Aorta (tissue), 5 donors: ENCODE data around the gene KANK3. TPM values are rescaled to one million over a fixed set of nuclear protein-coding genes. Genes with fewer than 3 reads are reported as not detected.
A peak's percentile ranks its signal among the peaks of the same experiment; 100 is the strongest.

Experiments used
- ATAC-seq: fragments of 200-7000 bp; cut with Tn5 transposase; one replicate; pipeline ENCODE4 v1.9.1; 2022; ENCODE audit warnings: moderate library complexity; ENCODE audit not compliant: low FRiP score
- DNase-seq, 2 donors: peaks; one replicate each; pipeline ENCODE4 v3.0.0-alpha.2; 2020
- H3K27ac ChIP-seq, 2 donors: one replicate each; pipeline ENCODE4 v1.5.1; 2013; ENCODE audit warnings: low read length in 2 of 2, mild to moderate bottlenecking in 2 of 2, moderate library complexity in 2 of 2, control low read depth in 1 of 2, inconsistent platforms in 1 of 2, low read depth in 1 of 2
- H3K27me3 ChIP-seq, 2 donors: one replicate each; pipeline ENCODE4 v1.6.1; 2013; ENCODE audit warnings: control low read depth in 1 of 2, low read length in 1 of 2, mild to moderate bottlenecking in 1 of 2, moderate library complexity in 1 of 2; ENCODE audit not compliant: insufficient read depth in 2 of 2, control insufficient read depth in 1 of 2
- H3K36me3 ChIP-seq, 2 donors: one replicate each; pipeline ENCODE4 v1.6.1; 2013; ENCODE audit warnings: control low read depth in 1 of 2, low read length in 1 of 2, mild to moderate bottlenecking in 1 of 2; ENCODE audit not compliant: insufficient read depth in 2 of 2, control insufficient read depth in 1 of 2
- H3K4me1 ChIP-seq, 2 donors: one replicate each; pipeline ENCODE4 v1.6.1; 2013; ENCODE audit warnings: low read length in 2 of 2, control low read depth in 1 of 2, mild to moderate bottlenecking in 1 of 2, moderate library complexity in 1 of 2; ENCODE audit not compliant: insufficient read depth in 2 of 2, control insufficient read depth in 1 of 2
- H3K4me3 ChIP-seq, 2 donors: one replicate each; pipeline ENCODE4 v1.5.1; 2013; ENCODE audit warnings: low read length in 2 of 2, control low read depth in 1 of 2, mild to moderate bottlenecking in 1 of 2
- H3K9me3 ChIP-seq: one replicate; pipeline ENCODE4 v1.6.1; 2013; ENCODE audit warnings: mild to moderate bottlenecking, low read length; ENCODE audit not compliant: control insufficient read depth
- WGBS, 2 donors: extraction: QIAGEN DNeasy Blood & Tissue Kit; methylation state at CpG; one replicate each; pipeline ENCODE4 v1.1.7; 2013; 5-methylcytosine and 5-hydroxymethylcytosine counted together
- intact Hi-C, 2 donors: fragments of 100-400 bp; cut with DNase I; formaldehyde crosslinking; loops; one replicate each; pipeline versions ENCODE4 v1.14.2 to v1.15.0; 2022
- polyA plus RNA-seq, 2 donors: library from polyadenylated mRNA; stranded (reverse); fragments of 200-250 nt; gene quantifications; one replicate each; pipeline ENCODE4 v1.2.3, GENCODE V29; 2013
- total RNA-seq, 2 donors: library from RNA; stranded (reverse); fragmentation: NEBNext Ultra II Directional; extraction: Animal tissue kit (Norgen Biotek cat#: 25700); gene quantifications; one replicate each; pipeline ENCODE4 v1.2.1, GENCODE V29; 2021
- donor health status: healthy with polysubstance abuse.
- donor health status: Bipolar disorder and iron deficiency.
- donor health status: DM: no; HTN: no; CAD: no.
- donor health status: DM: no; HTN: no; CAD: no.
- donor health status: DM: yes; HTN: yes; CAD: no.

KANK3 gene
- total and polyA plus RNA-seq, 4 donors = 0.50 to 23.9 (median 8.8) TPM

DNA sequence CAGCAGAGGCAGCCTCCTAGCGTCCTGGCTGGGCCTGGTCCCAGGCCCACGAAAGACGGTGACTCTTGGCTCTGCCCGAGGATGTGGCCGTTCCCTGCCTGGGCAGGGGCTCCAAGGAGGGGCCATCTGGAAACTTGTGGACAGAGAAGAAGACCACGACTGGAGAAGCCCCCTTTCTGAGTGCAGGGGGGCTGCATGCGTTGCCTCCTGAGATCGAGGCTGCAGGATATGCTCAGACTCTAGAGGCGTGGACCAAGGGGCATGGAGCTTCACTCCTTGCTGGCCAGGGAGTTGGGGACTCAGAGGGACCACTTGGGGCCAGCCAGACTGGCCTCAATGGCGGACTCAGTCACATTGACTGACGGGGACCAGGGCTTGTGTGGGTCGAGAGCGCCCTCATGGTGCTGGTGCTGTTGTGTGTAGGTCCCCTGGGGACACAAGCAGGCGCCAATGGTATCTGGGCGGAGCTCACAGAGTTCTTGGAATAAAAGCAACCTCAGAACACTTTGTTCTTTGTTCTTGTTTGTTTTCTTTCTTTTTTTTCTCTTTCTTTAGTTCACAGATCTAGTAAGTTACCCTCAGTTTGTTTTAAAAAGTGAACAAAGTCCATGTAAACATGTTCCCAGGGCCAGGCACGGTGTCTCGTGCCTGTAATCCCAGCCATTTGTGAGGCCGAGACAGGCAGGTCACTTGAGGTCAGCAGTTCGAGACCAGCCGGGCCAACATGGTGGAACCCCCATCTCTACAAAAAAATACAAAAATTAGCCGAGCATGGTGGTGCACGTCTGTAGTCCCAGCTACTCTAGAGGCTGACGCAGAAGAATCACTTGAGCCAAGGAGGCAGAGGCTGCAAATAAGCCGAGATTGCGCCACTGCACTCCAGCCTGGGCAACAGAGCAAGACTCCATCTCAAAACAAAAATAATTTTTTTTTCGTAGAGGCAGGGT, 31.1 kb upstream of the KANK3 start:
- DNase-seq = peak in 1 of 2 donors; percentile 40

GRCh38 chr19:8371011-8371804, 28.1 kb upstream of the KANK3 start:
- no peak overlapping the region for H3K4me3 ChIP-seq
- H3K27ac ChIP-seq = no peak overlapping the region
- no peaks in the 10 kb centered on the region for H3K27me3 ChIP-seq
- H3K4me1 ChIP-seq = no peaks in the 10 kb centered on the region
- intact Hi-C loops = no loop called here
- ATAC-seq = no peak
- 92 to 93% methylated on average over 28 of the region's 28 CpGs for WGBS, 2 donors
- no peaks in the 10 kb centered on the region for H3K36me3 ChIP-seq
- no peak for DNase-seq
- H3K9me3 ChIP-seq = no peaks in the 10 kb centered on the region

More for the DNA sequence above, 31.1 kb upstream of the KANK3 start:
- ATAC-seq = peak; percentile 49
- WGBS, 2 donors = 80 to 83% methylated on average over 26 of the region's 26 CpGs
- no peaks in the 10 kb centered on the region for H3K36me3 ChIP-seq
- H3K4me3 ChIP-seq = no peak overlapping the region
- H3K4me1 ChIP-seq = no peaks in the 10 kb centered on the region
- H3K9me3 ChIP-seq = no peaks in the 10 kb centered on the region
- intact Hi-C loops = no loop called here
- H3K27me3 ChIP-seq = no peaks in the 10 kb centered on the region
- no peak overlapping the region for H3K27ac ChIP-seq

DNA sequence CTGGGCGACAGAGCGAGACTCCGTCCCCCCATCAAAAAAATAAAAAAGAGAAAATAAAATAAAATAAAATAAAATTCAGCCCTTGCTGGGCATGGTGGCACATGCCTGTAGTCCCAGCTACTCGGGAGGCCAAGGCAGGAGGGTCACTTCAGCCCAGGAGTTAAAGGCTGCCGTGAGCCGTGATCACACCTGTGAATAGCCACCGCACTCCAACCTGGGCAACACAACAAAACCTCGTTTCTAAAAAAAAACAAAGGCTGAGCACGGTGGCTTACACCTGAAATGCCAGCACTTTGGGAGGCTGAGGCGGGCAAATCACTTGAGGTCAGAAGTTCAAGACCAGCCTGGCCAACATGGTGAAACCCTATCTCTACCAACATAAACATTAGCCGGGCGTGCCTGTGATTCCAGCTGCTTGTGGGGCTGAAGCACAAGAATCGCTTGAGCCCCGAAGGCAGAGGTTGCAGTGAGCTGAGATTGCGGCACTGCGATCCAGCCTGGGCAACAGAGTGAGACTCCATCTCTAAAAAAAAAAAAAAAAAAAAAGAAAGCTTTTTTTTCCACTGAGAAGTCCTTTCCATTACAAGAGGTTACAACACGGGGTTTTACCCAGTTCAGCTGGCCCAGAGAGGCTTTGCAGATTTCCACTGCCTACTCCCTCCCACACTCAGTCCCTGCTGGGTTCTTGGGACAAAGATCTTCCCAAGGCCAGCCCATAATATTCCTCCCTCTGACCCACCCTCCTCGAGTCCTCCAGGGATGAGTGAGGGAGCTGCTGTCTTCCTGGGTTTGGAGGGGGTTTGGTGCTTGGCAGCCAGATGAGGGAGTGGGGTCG, 27.3 kb upstream of the KANK3 start:
- intact Hi-C loops = no loop called here
- Histone ChIP-seq H3K36me3 (no peaks in the 10 kb centered on the region), H3K27me3 (no peaks in the 10 kb centered on the region), H3K4me3 (no peak overlapping the region), H3K4me1 (no peaks in the 10 kb centered on the region), H3K27ac (no peak overlapping the region), H3K9me3 (no peaks in the 10 kb centered on the region)
- WGBS, 2 donors = 89% methylated on average over 19 of the region's 19 CpGs
- DNase-seq (no peak), ATAC-seq (peak; percentile 56)

DNA sequence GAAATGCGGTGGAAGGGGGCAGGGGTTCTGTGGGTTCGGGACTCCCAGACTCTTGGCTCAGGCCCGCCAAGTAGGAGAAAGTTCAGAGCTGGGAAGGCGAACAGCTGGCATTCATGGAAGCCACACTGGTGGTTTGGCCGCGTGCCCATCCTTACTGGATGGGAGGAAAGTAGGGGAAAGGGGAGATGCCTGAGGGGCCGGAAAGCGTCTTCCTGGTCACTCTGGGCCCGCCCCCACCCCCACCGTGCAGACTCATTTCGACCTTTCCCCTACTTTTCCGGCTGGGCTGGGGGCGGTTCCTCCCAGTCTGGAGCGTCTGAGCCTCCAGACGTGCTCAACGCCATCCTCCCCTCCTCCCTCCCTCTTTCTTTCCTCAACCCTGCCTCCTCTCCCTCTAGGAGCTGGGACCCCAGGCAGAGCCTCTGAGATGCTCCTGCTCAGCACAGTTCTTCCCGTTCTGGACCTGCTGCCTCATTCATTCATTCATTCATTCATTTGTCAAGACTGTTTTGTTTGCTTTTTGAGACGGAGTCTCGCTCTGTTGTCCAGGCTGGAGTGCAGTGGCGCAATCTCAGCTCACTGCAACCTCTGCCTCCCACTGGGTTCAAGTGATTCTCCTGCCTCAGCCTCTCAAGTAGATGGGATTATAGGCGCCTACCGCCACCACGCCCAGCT, 24.4 kb upstream of the KANK3 start:
- Histone ChIP-seq H3K4me3 (no peak overlapping the region), H3K27me3 (no peaks in the 10 kb centered on the region), H3K36me3 (no peaks in the 10 kb centered on the region), H3K27ac (no peak overlapping the region), H3K9me3 (no peaks in the 10 kb centered on the region), H3K4me1 (no peaks in the 10 kb centered on the region)
- peak; percentile 37 for ATAC-seq
- intact Hi-C loops = no loop called here
- 20% methylated on average over 21 to 23 of the region's 23 CpGs for WGBS, 2 donors
- DNase-seq = peak; percentile 89 to 94

DNA sequence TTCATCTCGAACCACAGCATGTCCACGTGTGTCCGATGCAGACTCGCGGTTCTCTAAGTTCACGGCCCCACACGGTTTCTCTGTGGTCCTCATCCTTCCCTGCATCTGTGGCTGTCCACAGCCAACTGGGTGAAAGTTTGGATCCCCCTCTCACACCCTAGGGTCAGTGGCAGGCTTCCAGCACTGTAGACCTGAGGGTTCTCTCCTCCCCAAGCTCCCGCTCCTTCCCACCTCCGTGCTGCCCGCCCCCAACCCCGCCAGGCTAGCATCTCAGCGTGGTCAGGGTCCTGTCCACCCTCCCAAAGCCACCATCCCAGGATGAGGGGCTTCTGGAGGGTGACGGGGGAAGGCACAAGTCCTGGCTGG, 23.9 kb upstream of the KANK3 start:
- ATAC-seq (peak; percentile 2), DNase-seq (peak in 1 of 2 donors; percentile 78)
- no peaks in the 10 kb centered on the region for H3K4me1 ChIP-seq
- no peaks in the 10 kb centered on the region for H3K9me3 ChIP-seq
- H3K36me3 ChIP-seq = no peaks in the 10 kb centered on the region
- H3K27me3 ChIP-seq = no peaks in the 10 kb centered on the region
- intact Hi-C loops = no loop called here
- peak overlapping the region in 1 of 2 donors; percentile 27 for H3K27ac ChIP-seq
- 39 to 47% methylated on average over 13 of the region's 13 CpGs for WGBS, 2 donors
- H3K4me3 ChIP-seq = no peak overlapping the region

DNA sequence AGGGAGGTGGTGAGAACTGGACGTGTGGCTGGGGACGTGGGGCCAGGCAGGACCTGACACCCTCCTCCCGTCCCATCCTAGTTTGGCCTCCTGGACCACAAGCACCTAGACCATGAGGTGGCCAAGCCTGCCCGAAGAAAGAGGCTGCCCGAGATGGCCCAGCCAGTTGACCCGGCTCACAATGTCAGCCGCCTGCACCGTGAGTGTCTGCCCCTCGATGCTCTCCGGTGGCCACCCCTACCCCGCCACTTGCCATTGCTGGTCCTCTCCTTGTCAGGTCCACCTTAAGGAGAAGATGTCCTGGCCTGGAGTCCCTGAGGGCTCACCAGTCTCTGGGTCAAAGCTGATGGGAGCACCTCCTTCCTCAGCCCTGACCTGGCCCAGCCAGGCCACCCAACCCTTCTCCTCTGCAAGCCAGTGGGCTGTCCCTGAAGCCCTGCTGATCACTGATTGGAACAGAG, 23.1 kb upstream of the KANK3 start:
- H3K4me3 ChIP-seq = no peak overlapping the region
- WGBS, 2 donors = 93 to 97% methylated on average over 11 of the region's 11 CpGs
- no peaks in the 10 kb centered on the region for H3K9me3 ChIP-seq
- H3K36me3 ChIP-seq = no peaks in the 10 kb centered on the region
- DNase-seq = no peak
- ATAC-seq = no peak
- no peaks in the 10 kb centered on the region for H3K4me1 ChIP-seq
- no peak overlapping the region for H3K27ac ChIP-seq
- intact Hi-C loops = no loop called here
- H3K27me3 ChIP-seq = no peaks in the 10 kb centered on the region

GRCh38 chr19:8363803-8364771, 21.0 kb upstream of the KANK3 start, which contains the start of gene ANGPTL4:
ANGPTL4 (plus strand) TSS chr19:8364155; CDS start chr19:8364322, 167 bp downstream.
- intact Hi-C loops = loop anchor here in 1 of 2 donors (2.0 kb wide), 1 partner anchor 27 kb away; the partner anchor contains the start of gene RAB11B
- H3K27ac ChIP-seq = peak within 1 kb of the TSS in 1 of 2 donors; percentile 62
- H3K4me1 ChIP-seq = no peaks in the 10 kb centered on the region
- peak; percentile 72 for ATAC-seq
- H3K4me3 ChIP-seq = peak within 1 kb of the TSS; percentile 1 to 6
- 1% methylated on average over 77 to 81 of the region's 81 CpGs for WGBS, 2 donors
- no peaks in the 10 kb centered on the region for H3K9me3 ChIP-seq
- no peaks in the 10 kb centered on the region for H3K36me3 ChIP-seq
- H3K27me3 ChIP-seq = no peaks in the 10 kb centered on the region
- DNase-seq = peak; percentile 87 to 91
